MG63 (cell line): ENCODE measurements around the gene U2AF1L4. TPM values are rescaled to one million over a fixed set of nuclear protein-coding genes. Genes with fewer than 3 reads are reported as not detected.
A peak's percentile ranks its signal among the peaks of the same experiment; 100 is the strongest.
"Not testable (repeated sequence)": the region's sequence is repeated elsewhere in the genome, so short reads cannot be mapped to it uniquely, and the experiment has no call there.

Experiments used
- DNase-seq: peaks from one replicate; pipeline ENCODE4 v3.0.0-alpha.2; 2020
- H3K27me3 ChIP-seq: fragments of 250-450 bp; sonication (Bioruptor Pico); 2 replicates; pipeline ENCODE4 v1.5.1; 2020; ENCODE audit warnings: mild to moderate bottlenecking, moderate library complexity
- H3K36me3 ChIP-seq: fragments of 250-450 bp; sonication (Bioruptor Pico); 2 replicates; pipeline ENCODE4 v1.5.1; 2020; ENCODE audit warnings: mild to moderate bottlenecking, moderate library complexity
- H3K4me3 ChIP-seq: fragments of 250-450 bp; sonication (Bioruptor Pico); 2 replicates; pipeline ENCODE4 v1.5.1; 2020; ENCODE audit warnings: mild to moderate bottlenecking, moderate library complexity
- H3K9me3 ChIP-seq: fragments of 250-450 bp; sonication (Bioruptor Pico); 2 replicates; pipeline ENCODE4 v1.5.1; 2020; ENCODE audit warnings: mild to moderate bottlenecking, moderate library complexity
- total RNA-seq: library from RNA; depleted of rRNA; stranded (reverse); fragments of >200 nt; shearing (Covaris generic); gene quantifications from 2 replicates; pipeline ENCODE4 v1.2.3, GENCODE V29; 2014; ENCODE audit warnings: low replicate concordance

The U2AF1L4 gene
- total RNA-seq, 1 experiment from 2014 or later, result 19.8 TPM

DNA sequence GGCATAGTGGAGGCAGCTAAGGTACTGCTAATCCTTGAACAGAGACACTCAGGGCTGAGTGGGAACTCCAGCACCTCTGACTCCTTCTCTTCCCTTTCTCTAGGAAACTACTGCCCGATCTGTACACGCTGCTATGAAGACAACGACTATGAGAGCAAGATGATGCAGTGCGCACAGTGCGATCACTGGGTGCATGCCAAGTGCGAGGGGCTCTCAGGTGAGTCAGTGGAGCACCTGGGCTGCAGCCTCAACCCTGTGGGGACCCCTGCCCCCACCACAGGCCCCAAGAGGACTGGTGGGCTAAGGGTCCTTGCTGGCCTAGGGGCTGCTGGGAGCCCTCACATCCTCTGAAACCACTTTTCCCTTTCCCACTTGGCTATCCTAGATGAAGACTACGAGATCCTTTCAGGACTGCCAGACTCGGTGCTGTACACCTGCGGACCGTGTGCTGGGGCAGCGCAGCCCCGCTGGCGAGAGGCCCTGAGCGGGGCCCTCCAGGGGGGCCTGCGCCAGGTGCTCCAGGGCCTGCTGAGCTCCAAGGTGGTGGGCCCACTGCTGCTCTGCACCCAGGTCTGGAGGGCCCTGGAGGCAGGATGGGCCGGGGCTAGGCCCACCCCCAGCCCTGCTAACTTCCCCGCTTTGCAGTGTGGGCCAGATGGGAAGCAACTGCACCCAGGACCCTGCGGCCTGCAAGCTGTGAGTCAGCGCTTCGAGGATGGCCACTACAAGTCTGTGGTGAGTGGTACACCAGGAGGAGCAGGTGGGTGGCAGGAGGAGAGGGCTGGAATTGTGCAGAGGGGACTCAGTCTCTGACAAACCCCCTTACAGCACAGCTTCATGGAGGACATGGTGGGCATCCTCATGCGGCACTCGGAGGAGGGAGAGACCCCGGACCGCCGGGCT is 17.9 kb downstream of the U2AF1L4 start:
- no peak for DNase-seq
- peaks cover 99% of the 10 kb centered on the region for H3K36me3 ChIP-seq
- H3K4me3 ChIP-seq, result no peak overlapping the region

DNA sequence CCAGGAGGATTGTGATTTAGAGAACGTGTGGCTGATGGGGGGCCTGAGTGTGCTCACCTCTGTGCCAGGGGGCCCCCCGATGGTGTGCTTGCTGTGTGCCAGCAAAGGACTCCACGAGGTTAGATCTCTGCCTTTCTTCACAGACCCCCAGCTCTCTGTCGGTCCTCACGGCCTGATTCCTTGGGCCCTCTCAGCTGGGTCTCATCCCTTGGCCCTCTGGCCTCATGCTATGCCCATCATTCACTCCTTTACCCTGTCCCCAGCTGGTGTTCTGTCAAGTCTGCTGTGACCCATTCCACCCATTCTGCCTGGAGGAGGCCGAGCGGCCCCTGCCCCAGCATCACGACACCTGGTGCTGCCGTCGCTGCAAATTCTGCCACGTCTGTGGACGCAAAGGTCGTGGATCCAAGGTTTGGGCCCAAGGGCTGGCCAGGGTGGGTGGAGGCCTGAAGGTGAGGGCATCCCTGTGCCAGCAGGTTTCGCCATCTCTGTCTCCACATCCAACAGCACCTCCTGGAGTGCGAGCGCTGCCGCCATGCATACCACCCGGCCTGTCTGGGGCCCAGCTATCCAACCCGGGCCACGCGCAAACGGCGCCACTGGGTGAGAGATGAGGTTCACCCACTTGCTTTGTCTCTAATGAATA is 19.9 kb downstream of the U2AF1L4 start:
- H3K9me3 ChIP-seq, result no peaks in the 10 kb centered on the region
- no peak for DNase-seq
- no peak overlapping the region for H3K4me3 ChIP-seq
- no peaks in the 10 kb centered on the region for H3K27me3 ChIP-seq
- peaks cover 94% of the 10 kb centered on the region for H3K36me3 ChIP-seq

More for the DNA sequence above, 17.9 kb downstream of the U2AF1L4 start:
- H3K27me3 ChIP-seq, result no peaks in the 10 kb centered on the region
- H3K9me3 ChIP-seq, result no peaks in the 10 kb centered on the region

GRCh38 chr19:35724560-35724959 is 20.7 kb downstream of the U2AF1L4 start:
- no peaks in the 10 kb centered on the region for H3K27me3 ChIP-seq
- H3K9me3 ChIP-seq, result no peaks in the 10 kb centered on the region
- H3K36me3 ChIP-seq, result peaks cover 94% of the 10 kb centered on the region
- no peak overlapping the region for H3K4me3 ChIP-seq
- DNase-seq, result no peak

DNA sequence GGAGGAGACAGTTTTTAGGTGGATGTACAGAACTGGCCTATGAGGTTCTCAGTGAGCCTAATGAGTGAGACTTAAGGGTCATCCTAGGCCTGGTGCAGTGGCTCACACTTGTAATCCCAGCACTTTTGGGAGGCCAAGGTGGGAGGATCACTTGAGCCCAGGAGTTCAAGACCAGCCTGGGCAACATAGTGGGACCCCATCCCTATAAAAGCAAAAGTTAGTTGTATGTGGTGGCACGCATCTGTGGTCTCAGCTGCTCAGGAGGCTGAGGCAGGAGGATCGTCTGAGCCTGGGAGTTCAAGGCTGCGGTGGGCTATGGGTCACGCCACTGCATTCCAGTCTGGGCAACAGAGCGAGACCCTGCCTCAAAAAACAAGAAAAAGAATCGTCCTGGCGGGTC is 21.1 kb downstream of the U2AF1L4 start:
- not testable (repeated sequence) for DNase-seq, H3K9me3 ChIP-seq, H3K27me3 ChIP-seq, H3K4me3 ChIP-seq
- peaks cover 92% of the 10 kb centered on the region for H3K36me3 ChIP-seq

GRCh38 chr19:35723671-35724070 is 21.5 kb downstream of the U2AF1L4 start:
- peaks cover 92% of the 10 kb centered on the region for H3K36me3 ChIP-seq
- H3K9me3 ChIP-seq, result no peaks in the 10 kb centered on the region
- no peak for DNase-seq
- no peak overlapping the region for H3K4me3 ChIP-seq
- H3K27me3 ChIP-seq, result no peaks in the 10 kb centered on the region

- H3K9me3 ChIP-seq, result no peaks in the 10 kb centered on the region
- H3K36me3 ChIP-seq, result peaks cover 88% of the 10 kb centered on the region
- no peak overlapping the region for H3K4me3 ChIP-seq
- H3K27me3 ChIP-seq, result no peaks in the 10 kb centered on the region
- no peak for DNase-seq
Observed at GRCh38 chr19:35722897-35723296, 22.3 kb downstream of the U2AF1L4 start.

DNA sequence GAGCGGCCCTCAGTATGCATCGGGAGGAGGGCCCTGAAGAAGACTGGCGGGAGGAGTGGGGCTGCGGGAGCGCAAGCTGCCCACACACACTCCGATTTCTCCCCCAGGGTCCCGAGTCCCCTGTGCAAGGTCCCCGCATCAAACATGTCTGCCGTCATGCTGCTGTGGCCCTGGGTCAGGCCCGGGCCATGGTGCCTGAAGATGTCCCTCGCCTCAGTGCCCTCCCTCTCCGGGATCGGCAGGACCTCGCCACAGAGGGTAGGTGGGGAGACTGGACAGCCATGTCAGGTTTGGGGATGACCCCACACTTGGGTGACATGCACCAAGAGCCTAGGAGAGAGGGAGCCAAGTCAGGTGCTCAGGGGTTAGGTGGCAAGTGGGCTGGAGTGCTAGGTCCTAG is 22.8 kb downstream of the U2AF1L4 start:
- H3K9me3 ChIP-seq, result no peaks in the 10 kb centered on the region
- H3K27me3 ChIP-seq, result no peaks in the 10 kb centered on the region
- DNase-seq, result no peak
- peaks cover 84% of the 10 kb centered on the region for H3K36me3 ChIP-seq
- no peak overlapping the region for H3K4me3 ChIP-seq

- Histone ChIP-seq H3K9me3 (no peaks in the 10 kb centered on the region), H3K4me3 (no peak overlapping the region), H3K27me3 (no peaks in the 10 kb centered on the region), H3K36me3 (peaks cover 74% of the 10 kb centered on the region)
- no peak for DNase-seq
Observed at GRCh38 chr19:35721374-35721773, 23.8 kb downstream of the U2AF1L4 start.

DNA sequence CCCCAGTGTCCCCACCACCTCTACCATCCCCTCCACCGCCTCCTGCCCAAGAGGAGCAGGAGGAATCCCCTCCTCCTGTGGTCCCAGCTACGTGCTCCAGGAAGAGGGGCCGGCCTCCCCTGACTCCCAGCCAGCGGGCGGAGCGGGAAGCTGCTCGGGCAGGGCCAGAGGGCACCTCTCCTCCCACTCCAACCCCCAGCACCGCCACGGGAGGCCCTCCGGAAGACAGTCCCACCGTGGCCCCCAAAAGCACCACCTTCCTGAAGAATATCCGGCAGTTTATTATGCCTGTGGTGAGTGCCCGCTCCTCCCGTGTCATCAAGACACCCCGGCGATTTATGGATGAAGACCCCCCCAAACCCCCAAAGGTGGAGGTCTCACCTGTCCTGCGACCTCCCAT is 24.6 kb downstream of the U2AF1L4 start:
- Histone ChIP-seq H3K9me3 (no peaks in the 10 kb centered on the region), H3K27me3 (no peaks in the 10 kb centered on the region), H3K36me3 (peaks cover 67% of the 10 kb centered on the region), H3K4me3 (no peak overlapping the region)
- no peak for DNase-seq

DNA sequence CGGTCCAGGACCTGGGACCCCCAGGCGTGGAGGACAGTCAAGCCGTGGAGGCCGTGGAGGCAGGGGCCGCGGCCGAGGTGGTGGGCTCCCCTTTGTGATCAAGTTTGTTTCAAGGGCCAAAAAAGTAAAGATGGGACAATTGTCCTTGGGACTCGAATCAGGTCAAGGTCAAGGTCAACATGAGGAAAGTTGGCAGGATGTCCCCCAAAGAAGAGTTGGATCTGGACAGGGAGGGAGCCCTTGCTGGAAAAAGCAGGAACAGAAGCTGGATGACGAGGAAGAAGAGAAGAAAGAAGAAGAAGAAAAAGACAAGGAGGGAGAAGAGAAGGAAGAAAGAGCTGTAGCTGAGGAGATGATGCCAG is 25.1 kb downstream of the U2AF1L4 start:
- no peaks in the 10 kb centered on the region for H3K27me3 ChIP-seq
- no peak for DNase-seq
- no peaks in the 10 kb centered on the region for H3K9me3 ChIP-seq
- peaks cover 62% of the 10 kb centered on the region for H3K36me3 ChIP-seq
- H3K4me3 ChIP-seq, result no peak overlapping the region

- H3K9me3 ChIP-seq, result no peaks in the 10 kb centered on the region
- no peak for DNase-seq
- peaks cover 56% of the 10 kb centered on the region for H3K36me3 ChIP-seq
- no peaks in the 10 kb centered on the region for H3K27me3 ChIP-seq
- H3K4me3 ChIP-seq, result peak overlapping the region; percentile 86
Observed at GRCh38 chr19:35719402-35720162, 25.6 kb downstream of the U2AF1L4 start.

- Histone ChIP-seq H3K4me3 (peak overlapping the region; percentile 86), H3K36me3 (peaks cover 45% of the 10 kb centered on the region), H3K27me3 (no peaks in the 10 kb centered on the region), H3K9me3 (no peaks in the 10 kb centered on the region)
- peak; percentile 45 for DNase-seq
Observed at GRCh38 chr19:35718345-35719041, 26.7 kb downstream of the U2AF1L4 start.

GRCh38 chr19:35717665-35718344 is 27.4 kb downstream of the U2AF1L4 start, which contains the start of gene KMT2B:
KMT2B (plus strand) TSS chr19:35718003; CDS start chr19:35718019, 16 bp downstream.
- peak; percentile 98 for DNase-seq
- Histone ChIP-seq H3K9me3 (no peaks in the 10 kb centered on the region), H3K4me3 (peak within 1 kb of the TSS; percentile 89), H3K27me3 (no peaks in the 10 kb centered on the region), H3K36me3 (peaks cover 39% of the 10 kb centered on the region)

DNA sequence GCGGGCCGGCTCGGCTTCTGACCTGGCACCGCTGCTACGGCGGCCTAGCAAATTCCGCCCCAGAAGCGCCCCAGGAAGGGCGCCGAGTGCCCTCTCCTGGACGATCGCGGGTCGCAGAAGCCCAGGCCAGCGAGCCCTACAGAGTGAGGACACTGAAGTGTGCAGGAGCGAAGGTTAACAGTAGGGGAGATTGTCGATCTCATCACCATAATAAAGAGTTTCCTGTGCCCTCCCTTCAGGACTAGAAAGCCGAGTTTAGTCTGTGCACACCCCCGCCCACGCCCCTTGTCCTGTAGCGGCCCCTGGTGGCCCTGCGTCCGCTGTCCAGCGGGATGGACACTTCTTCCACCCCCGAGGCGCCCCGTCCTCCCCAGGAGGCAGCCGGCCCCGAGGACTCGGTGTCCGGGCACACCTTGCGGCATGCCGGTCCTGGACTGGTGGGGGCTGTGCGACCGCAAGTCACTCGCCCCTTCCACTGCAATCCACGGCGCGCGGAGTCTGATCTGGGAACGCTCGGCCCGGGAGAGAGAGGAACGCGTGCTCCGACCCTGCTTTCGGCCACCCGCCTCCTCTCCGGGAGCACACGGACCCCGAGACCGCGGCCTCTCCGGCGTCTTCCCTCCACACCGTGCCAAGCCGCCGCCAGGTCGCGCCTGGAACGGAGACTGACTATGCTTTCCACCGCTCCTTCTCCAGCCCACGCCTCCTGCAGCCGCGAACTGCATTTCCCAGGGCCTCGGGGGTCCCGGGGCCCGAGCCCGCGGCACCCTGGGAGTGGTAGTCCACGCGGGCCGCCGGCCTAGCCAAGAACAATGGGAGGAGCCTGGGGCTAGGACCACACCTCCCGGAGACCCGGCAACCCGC is 28.2 kb downstream of the U2AF1L4 start:
- H3K36me3 ChIP-seq, result peaks cover 31% of the 10 kb centered on the region
- H3K9me3 ChIP-seq, result no peaks in the 10 kb centered on the region
- DNase-seq, result peak; percentile 92
- H3K27me3 ChIP-seq, result no peaks in the 10 kb centered on the region
- peak overlapping the region; percentile 89 for H3K4me3 ChIP-seq
